Neuronal stem cell (in vitro differentiated cells): ENCODE measurements around the gene KLHDC7B.

Source experiments
- DNase-seq: peaks from one replicate; pipeline ENCODE4 v3.0.0-alpha.2; 2013; ENCODE audit warnings: low spot score
- H2AFZ ChIP-seq: one replicate; pipeline ENCODE4 v1.6.1; 2013; ENCODE audit warnings: mild to moderate bottlenecking, low read length, inconsistent platforms
- H2AK5ac ChIP-seq: 2 replicates; pipeline ENCODE4 v1.6.1; 2013; ENCODE audit warnings: low read depth, mild to moderate bottlenecking, inconsistent platforms, low read length, moderate library complexity, mixed read lengths
- H2BK120ac ChIP-seq: 2 replicates; pipeline ENCODE4 v1.6.1; 2013; ENCODE audit warnings: low read depth, mild to moderate bottlenecking, inconsistent platforms, low read length, moderate library complexity, mixed read lengths
- H2BK12ac ChIP-seq: one replicate; pipeline ENCODE4 v1.6.1; 2013; ENCODE audit warnings: low read length, inconsistent platforms
- H2BK15ac ChIP-seq: 2 replicates; pipeline ENCODE4 v1.6.1; 2013; ENCODE audit warnings: mild to moderate bottlenecking, low read length, inconsistent platforms, mixed read lengths
- H2BK5ac ChIP-seq: one replicate; pipeline ENCODE4 v1.6.1; 2013; ENCODE audit warnings: inconsistent platforms, mild to moderate bottlenecking, low read length, moderate library complexity
- H3K14ac ChIP-seq: one replicate; pipeline ENCODE4 v1.6.1; 2013; ENCODE audit warnings: low read length, inconsistent platforms
- H3K18ac ChIP-seq: 2 replicates; pipeline ENCODE4 v1.6.1; 2013; ENCODE audit warnings: low read length, inconsistent platforms
- H3K23ac ChIP-seq: 2 replicates; pipeline ENCODE4 v1.6.1; 2013; ENCODE audit warnings: low read depth, mild to moderate bottlenecking, mixed read lengths, low read length, inconsistent platforms; ENCODE audit not compliant: poor library complexity
- H3K27ac ChIP-seq: replicated peaks from 3 replicates; pipeline ENCODE4 v1.5.1; 2013; ENCODE audit warnings: low read length, inconsistent platforms
- H3K27me3 ChIP-seq, 3 experiments: 2 replicates each; pipeline ENCODE4 v1.6.1; 2013; ENCODE audit warnings: low read length in 3 of 3, mild to moderate bottlenecking in 2 of 3, inconsistent platforms in 1 of 3, low read depth in 1 of 3, mixed read lengths in 1 of 3, moderate library complexity in 1 of 3; ENCODE audit not compliant: control insufficient read depth in 3 of 3, insufficient read depth in 3 of 3
- H3K36me3 ChIP-seq, 2 donors: replicated peaks in 1 of 2; 2 replicates each; pipeline ENCODE4 v1.6.1; 2013; ENCODE audit warnings: low read length in 2 of 2; ENCODE audit not compliant: control insufficient read depth in 2 of 2, insufficient read depth in 2 of 2
- H3K4ac ChIP-seq: 2 replicates; pipeline ENCODE4 v1.6.1; 2013; ENCODE audit warnings: inconsistent platforms, mild to moderate bottlenecking, low read length, moderate library complexity
- H3K4me1 ChIP-seq, 2 donors: 1 replicate in 1 of 2; 2 replicates in 1 of 2; pipeline ENCODE4 v1.6.1; 2013; ENCODE audit warnings: low read length in 2 of 2, low read depth in 1 of 2; ENCODE audit not compliant: control insufficient read depth in 2 of 2, insufficient read depth in 1 of 2
- H3K4me2 ChIP-seq: one replicate; pipeline ENCODE4 v1.6.1; 2013; ENCODE audit warnings: mild to moderate bottlenecking, low read length, inconsistent platforms; ENCODE audit not compliant: insufficient read depth, poor library complexity, severe bottlenecking
- H3K4me3 ChIP-seq, 2 donors: 2 replicates each; pipeline ENCODE4 v1.5.1; 2013; ENCODE audit warnings: low read length in 2 of 2, mild to moderate bottlenecking in 2 of 2, inconsistent platforms in 1 of 2, moderate library complexity in 1 of 2
- H3K79me1 ChIP-seq: one replicate; pipeline ENCODE4 v1.6.1; 2013; ENCODE audit warnings: low read depth, mild to moderate bottlenecking, inconsistent platforms, low read length, moderate library complexity
- H3K9ac ChIP-seq: one replicate; pipeline ENCODE4 v1.6.1; 2013; ENCODE audit warnings: mild to moderate bottlenecking, low read depth, low read length, inconsistent platforms; ENCODE audit not compliant: poor library complexity
- H3K9me3 ChIP-seq, 2 donors: replicated peaks in 1 of 2; 2 replicates each; pipeline versions ENCODE3 to v1.6.1; 2013; ENCODE audit warnings: low read length in 2 of 2, mild to moderate bottlenecking in 2 of 2, inconsistent platforms in 1 of 2, low read depth in 1 of 2, mixed read lengths in 1 of 2, moderate library complexity in 1 of 2; ENCODE audit not compliant: control insufficient read depth in 2 of 2, insufficient read depth in 1 of 2
- H4K8ac ChIP-seq: one replicate; pipeline ENCODE4 v1.6.1; 2013; ENCODE audit warnings: low read depth, mild to moderate bottlenecking, inconsistent platforms, low read length, moderate library complexity
- H4K91ac ChIP-seq: one replicate; pipeline ENCODE4 v1.6.1; 2013; ENCODE audit warnings: low read length, low read depth, mild to moderate bottlenecking, inconsistent platforms; ENCODE audit not compliant: poor library complexity
- WGBS, 2 donors: extraction: QIAGEN DNeasy Blood & Tissue Kit; methylation state at CpG; one replicate each; pipeline ENCODE4 v1.1.7; 2013; ENCODE audit warnings: missing lambda C conversion rate in 2 of 2, mixed read lengths in 1 of 2; ENCODE audit not compliant: insufficient read length in 2 of 2, insufficient replicate concordance in 1 of 2; ENCODE audit errors: extremely low coverage in 2 of 2; 5-methylcytosine and 5-hydroxymethylcytosine counted together

The KLHDC7B gene

GRCh38 chr22:50508897-50509296, 36.8 kb upstream of the KLHDC7B start:
- Histone ChIP-seq H2BK120ac (no peak overlapping the region), H2BK12ac (no peak overlapping the region), H3K36me3 (peaks cover 16 to 39% of the 10 kb centered on the region in 2 donors), H3K18ac (no peak overlapping the region), H3K79me1 (peaks cover 26% of the 10 kb centered on the region), H2BK15ac (no peak overlapping the region), H2AFZ (no peak overlapping the region), H2AK5ac (no peak overlapping the region), H3K4me1 (peaks cover 9 to 12% of the 10 kb centered on the region in 2 donors), H4K91ac (no peak overlapping the region), H2BK5ac (no peak overlapping the region), H3K27ac (no peak overlapping the region), H4K8ac (no peak overlapping the region), H3K4me3 (peak overlapping the region; percentile 94 to 98), H3K14ac (no peak overlapping the region), H3K9ac (no peak overlapping the region), H3K4me2 (peak overlapping the region; percentile 63), H3K23ac (no peak overlapping the region), H3K9me3 (no peaks in the 10 kb centered on the region), H3K27me3 (peaks cover 0 to 2% (median 0%) of the 10 kb centered on the region in 3 experiments), H3K4ac (no peak overlapping the region)
- DNase-seq = no peak
- no CpG with 5 or more reads among the region's 3 CpGs for WGBS, 2 donors

DNA sequence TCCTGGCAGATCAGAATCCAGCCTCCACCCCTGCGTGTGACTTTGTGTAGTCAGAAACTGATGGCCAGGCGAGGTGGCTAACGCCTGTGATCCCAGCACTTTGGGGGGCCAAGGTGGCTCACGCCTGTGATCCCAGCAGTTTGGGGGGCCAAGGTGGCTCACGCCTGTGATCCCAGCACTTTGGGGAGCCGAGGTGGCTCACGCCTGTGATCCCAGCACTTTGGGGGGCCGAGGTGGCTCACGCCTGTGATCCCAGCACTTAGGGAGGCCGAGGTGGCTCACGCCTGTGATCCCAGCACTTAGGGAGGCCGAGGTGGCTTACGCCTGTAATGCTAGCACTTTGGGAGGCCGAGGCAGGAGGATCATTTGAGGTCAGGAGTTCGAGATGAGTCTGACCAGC, 32.5 kb upstream of the KLHDC7B start:
- H4K8ac ChIP-seq = no peak overlapping the region
- no CpG with 5 or more reads among the region's 15 CpGs for WGBS, 2 donors
- no peak overlapping the region for H3K23ac ChIP-seq
- no peak overlapping the region for H2BK120ac ChIP-seq
- no peak overlapping the region for H2BK12ac ChIP-seq
- peaks cover 4 to 6% of the 10 kb centered on the region in 2 donors for H3K4me1 ChIP-seq
- H3K27ac ChIP-seq = no peak overlapping the region
- no peak overlapping the region for H2AK5ac ChIP-seq
- H3K4me2 ChIP-seq = no peak overlapping the region
- peaks cover 28 to 58% of the 10 kb centered on the region in 2 donors for H3K36me3 ChIP-seq
- no peak overlapping the region for H2AFZ ChIP-seq
- H3K4me3 ChIP-seq = no peak overlapping the region
- H3K79me1 ChIP-seq = peaks cover 32% of the 10 kb centered on the region
- no peak overlapping the region for H3K4ac ChIP-seq
- peak overlapping the region; percentile 61 for H3K9ac ChIP-seq
- H3K9me3 ChIP-seq = no peaks in the 10 kb centered on the region
- H3K27me3 ChIP-seq = peaks cover 0 to 2% (median 0%) of the 10 kb centered on the region in 3 experiments
- H3K18ac ChIP-seq = no peak overlapping the region
- H2BK5ac ChIP-seq = no peak overlapping the region
- no peak overlapping the region for H3K14ac ChIP-seq
- no peak overlapping the region for H2BK15ac ChIP-seq
- no peak overlapping the region for H4K91ac ChIP-seq
- no peak for DNase-seq

GRCh38 chr22:50516068-50516467, 29.6 kb upstream of the KLHDC7B start:
- no peak overlapping the region for H4K91ac ChIP-seq
- no peak overlapping the region for H3K14ac ChIP-seq
- H3K9ac ChIP-seq = no peak overlapping the region
- H3K79me1 ChIP-seq = peaks cover 29% of the 10 kb centered on the region
- no peak overlapping the region for H2BK120ac ChIP-seq
- H3K4me3 ChIP-seq = no peak overlapping the region
- DNase-seq = no peak
- peaks cover 0 to 2% (median 0%) of the 10 kb centered on the region in 3 experiments for H3K27me3 ChIP-seq
- H4K8ac ChIP-seq = no peak overlapping the region
- H2BK15ac ChIP-seq = no peak overlapping the region
- no peak overlapping the region for H2AK5ac ChIP-seq
- no peak overlapping the region for H3K18ac ChIP-seq
- H3K23ac ChIP-seq = no peak overlapping the region
- H3K27ac ChIP-seq = no peak overlapping the region
- no peaks in the 10 kb centered on the region for H3K4me1 ChIP-seq
- no peak overlapping the region for H2AFZ ChIP-seq
- no peak overlapping the region for H3K4me2 ChIP-seq
- no CpG with 5 or more reads among the region's 8 CpGs for WGBS, 2 donors
- H3K36me3 ChIP-seq = peaks cover 42 to 72% of the 10 kb centered on the region in 2 donors
- H2BK12ac ChIP-seq = no peak overlapping the region
- no peaks in the 10 kb centered on the region for H3K9me3 ChIP-seq
- H3K4ac ChIP-seq = no peak overlapping the region
- no peak overlapping the region for H2BK5ac ChIP-seq

DNA sequence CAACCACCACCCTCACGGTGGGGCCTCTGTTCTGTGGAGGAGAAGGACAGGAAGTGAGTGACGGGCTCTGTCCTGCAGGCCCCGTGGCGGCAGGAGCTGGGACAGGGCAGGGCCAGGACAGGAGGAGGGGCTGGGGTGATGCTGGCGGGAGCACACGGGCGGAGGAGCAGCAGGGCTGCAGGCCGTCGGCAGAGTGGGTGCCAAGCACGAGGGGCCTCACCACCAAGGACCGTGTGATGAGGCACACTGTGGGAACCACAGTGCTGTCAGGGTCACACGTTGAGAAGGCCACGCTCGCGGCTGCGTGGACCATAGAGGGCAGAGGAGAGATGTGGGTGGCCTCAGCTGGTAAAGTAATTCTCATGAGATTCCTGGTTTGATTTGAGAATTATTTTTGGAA, 28.8 kb upstream of the KLHDC7B start:
- no peak overlapping the region for H2BK15ac ChIP-seq
- no peak overlapping the region for H2AFZ ChIP-seq
- H3K27me3 ChIP-seq = peaks cover 0 to 2% (median 0%) of the 10 kb centered on the region in 3 experiments
- H3K36me3 ChIP-seq = peaks cover 50 to 79% of the 10 kb centered on the region in 2 donors
- H4K8ac ChIP-seq = no peak overlapping the region
- no peak overlapping the region for H3K4me2 ChIP-seq
- H3K4me1 ChIP-seq = no peaks in the 10 kb centered on the region
- H2AK5ac ChIP-seq = no peak overlapping the region
- no peak overlapping the region for H3K18ac ChIP-seq
- no peak overlapping the region for H3K4ac ChIP-seq
- no peak overlapping the region for H3K4me3 ChIP-seq
- H3K23ac ChIP-seq = no peak overlapping the region
- no peak overlapping the region for H3K14ac ChIP-seq
- H3K9ac ChIP-seq = no peak overlapping the region
- no peak overlapping the region for H2BK12ac ChIP-seq
- H3K79me1 ChIP-seq = peaks cover 28% of the 10 kb centered on the region
- DNase-seq = no peak
- no peak overlapping the region for H3K27ac ChIP-seq
- no peak overlapping the region for H4K91ac ChIP-seq
- no peaks in the 10 kb centered on the region for H3K9me3 ChIP-seq
- no CpG with 5 or more reads among the region's 16 CpGs for WGBS, 2 donors
- H2BK120ac ChIP-seq = no peak overlapping the region
- H2BK5ac ChIP-seq = no peak overlapping the region
